Islet precursor cell (in vitro differentiated cells): ENCODE data around the gene SLC9A9.

Experiments used
- DNase-seq: peaks from one replicate; pipeline ENCODE4 v3.0.0-alpha.2; 2018

The SLC9A9 gene

GRCh38 chr3:143585720-143586456 is 262.4 kb downstream of the SLC9A9 start:
- no peak for DNase-seq

GRCh38 chr3:143584474-143584873 is 263.8 kb downstream of the SLC9A9 start:
- no peak for DNase-seq

GRCh38 chr3:143581972-143582722 is 266.1 kb downstream of the SLC9A9 start:
- DNase-seq = no peak

GRCh38 chr3:143578810-143579435 is 269.3 kb downstream of the SLC9A9 start:
- DNase-seq = no peak

- no peak for DNase-seq
Measured at GRCh38 chr3:143576568-143577270, 271.5 kb downstream of the SLC9A9 start.

GRCh38 chr3:143574933-143575332 is 273.3 kb downstream of the SLC9A9 start:
- DNase-seq = no peak

- no peak for DNase-seq
Measured at GRCh38 chr3:143573610-143574303, 274.5 kb downstream of the SLC9A9 start.

GRCh38 chr3:143571548-143571947 is 276.7 kb downstream of the SLC9A9 start:
- no peak for DNase-seq

GRCh38 chr3:143567823-143568222 is 280.4 kb downstream of the SLC9A9 start:
- DNase-seq = no peak

- DNase-seq = no peak
Measured at GRCh38 chr3:143565951-143566350, 282.3 kb downstream of the SLC9A9 start.

GRCh38 chr3:143563786-143564185 is 284.5 kb downstream of the SLC9A9 start:
- DNase-seq = no peak

- DNase-seq = no peak
Measured at GRCh38 chr3:143562789-143563188, 285.5 kb downstream of the SLC9A9 start.

GRCh38 chr3:143559296-143559695 is 289.0 kb downstream of the SLC9A9 start:
- DNase-seq = no peak

- DNase-seq = no peak
Measured at GRCh38 chr3:143552851-143553250, 295.4 kb downstream of the SLC9A9 start.

- DNase-seq = no peak
Measured at GRCh38 chr3:143551761-143552160, 296.5 kb downstream of the SLC9A9 start.

GRCh38 chr3:143548861-143549497 is 299.3 kb downstream of the SLC9A9 start:
- no peak for DNase-seq

GRCh38 chr3:143548393-143548792 is 299.9 kb downstream of the SLC9A9 start:
- DNase-seq = no peak

GRCh38 chr3:143538577-143538981 is 309.7 kb downstream of the SLC9A9 start:
- DNase-seq = no peak

GRCh38 chr3:143538061-143538460 is 310.2 kb downstream of the SLC9A9 start:
- DNase-seq = no peak

- no peak for DNase-seq
Measured at GRCh38 chr3:143536817-143537535, 311.3 kb downstream of the SLC9A9 start.
